ENCODE measurements around the gene CLTB. TPM values are rescaled to one million over a fixed set of nuclear protein-coding genes. Genes with fewer than 3 reads are reported as not detected.

CLTB gene, protein sequence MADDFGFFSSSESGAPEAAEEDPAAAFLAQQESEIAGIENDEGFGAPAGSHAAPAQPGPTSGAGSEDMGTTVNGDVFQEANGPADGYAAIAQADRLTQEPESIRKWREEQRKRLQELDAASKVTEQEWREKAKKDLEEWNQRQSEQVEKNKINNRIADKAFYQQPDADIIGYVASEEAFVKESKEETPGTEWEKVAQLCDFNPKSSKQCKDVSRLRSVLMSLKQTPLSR
- 89.4 and 139 TPM in 2 replicates for total RNA-seq

DNA sequence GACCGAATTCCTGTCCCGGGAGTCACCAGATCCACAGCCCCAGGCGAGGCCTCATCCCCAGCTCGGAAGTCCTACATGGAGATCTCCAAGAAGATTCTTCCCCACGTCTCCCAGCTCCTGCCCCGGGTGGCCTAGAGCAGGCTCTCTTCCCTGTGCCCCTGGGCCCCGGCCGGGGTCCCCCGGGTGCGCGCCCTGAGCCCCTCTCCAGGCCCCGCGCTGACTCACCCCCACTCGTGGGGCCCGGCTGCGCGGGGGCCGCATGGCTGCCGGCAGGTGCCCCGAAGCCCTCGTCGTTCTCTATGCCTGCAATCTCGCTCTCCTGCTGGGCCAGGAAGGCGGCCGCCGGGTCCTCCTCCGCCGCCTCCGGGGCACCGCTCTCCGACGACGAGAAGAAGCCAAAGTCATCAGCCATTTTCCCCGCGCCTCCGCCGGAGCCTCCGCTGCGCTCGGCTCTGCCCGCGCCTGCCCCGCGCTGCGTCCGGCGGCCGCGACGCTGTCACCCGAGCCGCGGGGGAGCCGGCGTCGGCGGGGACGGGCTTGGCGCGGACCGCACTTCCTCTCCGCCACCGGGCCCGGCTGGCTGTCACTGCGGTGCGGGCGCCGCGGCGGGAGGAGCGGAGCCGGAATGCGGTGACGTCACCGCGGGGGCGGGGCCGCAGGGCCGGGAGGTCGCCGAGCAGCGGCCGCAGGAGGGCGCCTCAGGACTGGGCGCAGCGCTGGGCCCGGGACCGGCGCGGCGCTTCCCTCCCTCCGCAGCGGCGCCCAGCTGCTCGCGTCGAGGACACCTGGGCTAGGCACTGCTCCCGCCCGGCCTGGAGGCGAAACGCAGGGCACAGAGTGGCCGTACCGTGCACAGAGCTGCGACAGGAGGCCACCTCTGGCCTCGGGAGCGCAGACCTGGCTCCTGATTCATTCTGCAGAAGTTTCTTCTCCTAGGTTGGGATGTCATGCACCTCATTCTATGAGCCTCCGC is at the start of gene CLTB:
Gene CLTB (minus strand): TSS at position 588 of the 973 bp plus-strand sequence. CDS start 176 bp downstream, at position 412.

DNA sequence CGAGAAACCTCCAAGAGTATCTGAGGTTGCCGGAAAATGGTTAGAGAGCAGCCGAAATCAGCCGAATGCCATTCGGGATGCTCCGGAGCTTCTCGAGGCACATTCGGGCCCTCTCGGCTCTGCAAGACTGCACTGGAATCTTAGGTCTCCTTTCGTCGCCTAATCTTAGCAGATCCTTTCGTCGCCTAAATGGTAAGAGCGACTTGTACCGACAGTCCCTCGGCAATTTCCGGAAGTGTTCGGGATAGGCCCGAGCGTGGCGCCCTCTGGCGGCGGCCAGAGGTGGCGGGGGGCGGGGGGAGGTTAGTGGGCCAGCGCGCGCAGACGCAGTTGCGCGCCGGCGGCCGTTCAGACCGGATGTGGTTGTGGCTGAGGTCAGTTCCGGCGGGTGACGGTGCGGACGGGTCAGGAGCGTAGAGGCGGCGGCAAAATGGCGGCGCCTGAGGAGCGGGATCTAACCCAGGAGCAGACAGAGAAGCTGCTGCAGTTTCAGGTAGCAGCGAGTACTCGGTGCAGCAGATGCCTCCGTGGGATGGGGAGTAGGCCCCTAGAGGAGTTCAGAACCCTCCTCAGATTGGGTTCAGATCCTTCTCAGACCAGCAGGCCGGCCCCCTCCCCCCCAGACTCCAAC is 31.8 kb upstream of the CLTB start, which contains the start of gene FAF2:
Gene FAF2 (plus strand): TSS at position 408 of the 631 bp plus-strand sequence. CDS start 23 bp downstream, at position 431.

DNA sequence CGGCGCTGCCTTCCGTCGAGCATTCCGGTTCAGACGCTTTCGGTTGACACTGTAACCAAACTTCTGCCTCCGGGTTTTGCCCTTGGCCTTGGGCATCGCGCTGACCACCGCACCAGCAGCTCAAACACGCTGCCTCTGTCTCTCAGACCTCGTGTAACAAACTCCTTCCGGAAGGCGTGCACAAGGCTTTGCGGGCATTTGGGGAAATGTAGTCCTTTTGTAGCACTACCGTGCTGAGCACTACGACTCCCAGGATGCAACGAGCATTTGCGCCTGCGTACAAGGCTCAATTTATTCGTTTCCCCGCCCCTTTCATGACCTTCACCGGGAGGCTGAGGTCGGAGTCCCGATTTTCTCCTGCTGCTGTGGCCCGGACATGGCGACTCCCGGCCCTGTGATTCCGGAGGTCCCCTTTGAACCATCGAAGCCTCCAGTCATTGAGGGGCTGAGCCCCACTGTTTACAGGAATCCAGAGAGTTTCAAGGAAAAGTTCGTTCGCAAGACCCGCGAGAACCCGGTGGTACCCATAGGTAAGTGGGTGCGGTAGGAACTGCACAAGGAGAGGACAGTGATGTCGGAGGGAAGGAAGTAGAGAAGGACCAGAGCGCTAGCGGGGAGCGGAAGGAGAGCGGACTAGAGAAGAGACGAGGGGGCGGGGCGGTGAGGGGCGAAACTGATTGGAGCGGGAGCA is 27.8 kb downstream of the CLTB start, which contains the start of the genes HIGD2A and NOP16:
Gene HIGD2A (plus strand): TSS at position 308 of the 691 bp plus-strand sequence. CDS start 69 bp downstream, at position 377.
Gene NOP16 (minus strand): TSS at position 155 of the 691 bp plus-strand sequence. CDS start 59 bp downstream, at position 96.

DNA sequence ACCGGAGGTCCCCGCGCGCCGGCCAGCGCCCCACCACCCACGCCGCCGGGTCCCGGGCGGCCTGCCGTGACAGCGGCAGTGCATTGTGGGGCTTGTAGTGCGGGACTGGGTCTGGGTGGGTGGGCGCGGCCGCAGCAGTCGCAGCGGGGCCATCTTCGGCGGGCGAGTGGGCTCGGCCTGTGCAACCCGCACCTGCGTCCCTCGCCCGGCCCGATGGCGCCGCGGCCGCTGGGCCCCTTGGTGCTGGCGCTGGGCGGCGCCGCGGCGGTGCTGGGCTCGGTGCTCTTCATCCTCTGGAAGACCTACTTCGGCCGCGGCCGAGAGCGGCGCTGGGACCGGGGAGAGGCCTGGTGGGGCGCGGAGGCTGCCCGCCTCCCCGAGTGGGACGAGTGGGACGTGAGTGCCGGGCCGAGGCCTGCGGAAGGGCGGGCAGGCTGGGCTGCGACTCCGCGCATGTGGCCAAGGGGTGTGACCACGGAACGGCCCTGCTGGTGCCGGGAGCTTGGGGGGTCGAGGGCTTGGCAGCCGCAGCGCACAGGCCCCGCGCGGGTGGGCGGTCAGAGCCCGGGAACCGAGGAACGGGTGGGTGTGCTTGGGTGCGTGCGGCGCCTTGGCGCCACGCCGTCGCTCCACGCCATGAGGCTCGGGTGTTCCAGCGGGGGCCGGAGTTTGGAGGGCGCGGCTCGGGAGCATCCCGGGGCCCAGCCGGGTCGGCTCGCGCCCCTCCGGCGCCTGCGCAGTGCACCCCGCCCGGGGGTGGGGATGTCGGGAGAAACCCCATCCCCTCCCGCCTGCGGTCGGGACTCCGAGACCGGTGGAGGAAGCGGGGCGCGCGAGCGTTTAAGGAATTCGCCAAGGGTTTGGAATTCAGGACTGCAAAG is 50.7 kb downstream of the CLTB start, which contains the start of gene ARL10:
Gene ARL10 (plus strand): TSS at position 137 of the 881 bp plus-strand sequence. CDS start 77 bp downstream, at position 214.

DNA sequence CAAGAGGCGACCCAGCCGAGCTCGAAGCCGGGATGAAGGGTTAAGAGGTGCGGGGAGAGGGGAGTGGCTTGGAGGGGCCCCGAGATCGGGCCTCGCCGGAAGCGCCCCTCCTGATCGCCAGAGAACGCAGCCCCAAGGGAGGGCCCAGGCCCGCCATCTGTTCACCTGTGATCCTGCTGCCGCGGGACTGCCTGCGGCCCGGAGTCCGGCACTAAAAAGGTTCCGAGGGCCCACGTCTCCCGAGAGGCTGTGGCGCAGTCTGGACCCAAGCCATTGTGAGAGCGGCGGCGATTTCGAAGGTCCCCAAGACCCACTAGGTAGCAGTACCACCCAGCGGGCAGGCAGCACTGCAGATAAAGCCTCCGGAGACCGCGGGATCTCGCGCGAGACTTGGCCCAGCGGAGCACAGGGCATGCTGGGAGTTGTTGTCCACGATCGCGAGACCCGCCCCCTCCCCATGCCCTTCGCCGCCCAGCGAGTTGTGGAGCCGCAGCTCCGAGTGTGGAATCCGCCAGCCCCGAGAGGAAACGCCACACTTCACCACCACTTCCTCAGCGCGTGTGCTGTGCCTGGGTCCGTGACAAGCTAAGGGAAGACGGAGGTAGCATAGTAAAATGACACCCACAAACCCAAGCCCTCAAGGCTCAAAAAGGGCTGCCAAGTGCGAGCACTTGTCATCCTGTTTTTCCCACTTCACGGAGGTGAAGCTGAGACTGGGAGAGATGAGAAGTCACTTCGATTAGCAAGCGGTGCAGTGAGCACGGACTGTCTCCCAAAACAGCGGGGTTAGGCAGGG is 54.7 kb downstream of the CLTB start, which contains the start of gene KIAA1191:
Gene KIAA1191 (minus strand): TSS at position 328 of the 796 bp plus-strand sequence. CDS start 2,256 bp downstream, outside the sequence.

Other genes with a start within 250 kb of the CLTB start
- gene SIMC1, start 178.1 kb downstream of the CLTB start, total RNA-seq = 5.2 and 6.7 TPM in 2 replicates
- 65.5 and 68.2 TPM in 2 replicates for gene KIAA1191, start 54.8 kb downstream of the CLTB start, total RNA-seq
- 12.5 and 13.7 TPM in 2 replicates for gene ARL10, start 51.1 kb downstream of the CLTB start, total RNA-seq
- 11.4 and 20.0 TPM in 2 replicates for gene NOP16, start 27.9 kb downstream of the CLTB start, total RNA-seq
- 17.0 and 25.4 TPM in 2 replicates for gene HIGD2A, start 27.8 kb downstream of the CLTB start, total RNA-seq
- gene FAF2, start 31.8 kb upstream of the CLTB start, total RNA-seq = 36.5 and 38.3 TPM in 2 replicates
- 1.00 and 1.7 TPM in 2 replicates for gene RNF44, start 120.9 kb upstream of the CLTB start, total RNA-seq
- not detected in 2 replicates for gene CDHR2, start 132.8 kb upstream of the CLTB start, total RNA-seq
- gene GPRIN1, start 193.6 kb upstream of the CLTB start, total RNA-seq = 4.4 and 9.8 TPM in 2 replicates
- 0.37 and 2.8 TPM in 2 replicates for gene SNCB, start 214.0 kb upstream of the CLTB start, total RNA-seq
- gene EIF4E1B, start 214.1 kb upstream of the CLTB start, total RNA-seq = not detected in 2 replicates
- gene TSPAN17, start 230.9 kb upstream of the CLTB start, total RNA-seq = 35.5 and 40.4 TPM in 2 replicates

All from uterine smooth muscle cell (primary cell).